GF-D8 (cell line): Measurements from ENCODE around the gene TXNDC8.
"Not testable (repeated sequence)": the region's sequence is repeated elsewhere in the genome, so short reads cannot be mapped to it uniquely, and the experiment has no call there.

ENCODE experiments used
- DNase-seq: peaks from one replicate; lab custom pipeline; 2025; lab: John Stamatoyannopoulos, UW

The TXNDC8 gene

GRCh38 chr9:110337727-110338126 is at the start of gene TXNDC8:
Gene TXNDC8 (minus strand): TSS chr9:110337863.
- DNase-seq = no peak

GRCh38 chr9:110383491-110383890 is 45.8 kb upstream of the TXNDC8 start:
- no peak for DNase-seq

DNA sequence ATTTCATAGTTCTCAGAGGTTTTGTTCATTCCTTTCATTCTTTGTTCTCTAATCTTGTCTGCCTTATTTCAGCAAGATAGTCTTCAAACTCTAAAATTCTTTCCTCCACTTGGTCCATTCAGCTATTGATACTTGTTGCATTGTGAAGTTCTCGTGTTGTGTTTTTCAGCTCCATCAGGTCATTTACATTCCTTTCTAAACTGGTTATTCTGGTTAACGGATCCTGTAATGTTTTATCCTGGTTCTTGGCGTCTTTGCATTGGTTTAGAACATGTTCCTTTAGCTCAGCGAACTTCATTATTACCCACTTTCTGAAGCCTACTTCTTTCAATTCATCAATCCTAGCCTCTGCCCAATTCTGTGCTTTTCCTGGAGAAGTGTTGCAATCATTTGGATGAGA is 45.1 kb upstream of the TXNDC8 start:
- no peak for DNase-seq

GRCh38 chr9:110371411-110372007 is 33.8 kb upstream of the TXNDC8 start:
- DNase-seq = no peak

- no peak for DNase-seq
Measured at GRCh38 chr9:110370315-110370714, 32.7 kb upstream of the TXNDC8 start.

DNA sequence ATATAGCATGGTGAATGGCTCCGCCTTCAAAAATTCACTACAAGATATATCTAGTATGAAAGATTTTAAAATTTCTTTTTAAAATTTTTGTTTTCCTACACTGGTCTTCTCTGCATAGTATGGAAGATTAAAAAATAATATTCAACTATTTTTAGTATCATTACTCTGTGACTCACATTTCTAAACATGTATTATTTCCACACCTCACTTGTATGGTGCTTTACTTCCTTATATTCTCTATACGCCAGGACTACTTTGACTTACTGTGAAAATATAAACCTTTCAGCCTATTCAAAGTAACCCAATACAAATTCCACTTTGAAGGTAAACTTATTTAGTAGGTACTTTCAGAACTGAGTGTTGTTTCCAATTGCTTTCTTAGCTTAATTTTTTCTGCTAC is 26.8 kb upstream of the TXNDC8 start:
- no peak for DNase-seq

DNA sequence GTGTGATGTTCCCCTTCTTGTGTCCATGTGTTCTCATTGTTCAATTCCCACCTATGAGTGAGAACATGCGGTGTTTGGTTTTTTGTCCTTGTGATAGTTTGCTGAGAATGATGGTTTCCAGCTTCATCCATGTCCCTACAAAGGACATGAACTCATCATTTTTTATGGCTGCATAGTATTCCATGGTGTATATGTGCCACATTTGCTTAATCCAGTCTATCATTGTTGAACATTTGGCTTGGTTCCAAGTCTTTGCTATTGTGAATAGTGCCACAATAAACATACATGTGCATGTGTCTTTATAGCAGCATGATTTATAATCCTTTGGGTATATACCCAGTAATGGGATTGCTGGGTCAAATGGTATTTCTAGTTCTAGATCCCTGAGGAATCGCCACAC is 21.3 kb upstream of the TXNDC8 start:
- not testable (repeated sequence) for DNase-seq

DNA sequence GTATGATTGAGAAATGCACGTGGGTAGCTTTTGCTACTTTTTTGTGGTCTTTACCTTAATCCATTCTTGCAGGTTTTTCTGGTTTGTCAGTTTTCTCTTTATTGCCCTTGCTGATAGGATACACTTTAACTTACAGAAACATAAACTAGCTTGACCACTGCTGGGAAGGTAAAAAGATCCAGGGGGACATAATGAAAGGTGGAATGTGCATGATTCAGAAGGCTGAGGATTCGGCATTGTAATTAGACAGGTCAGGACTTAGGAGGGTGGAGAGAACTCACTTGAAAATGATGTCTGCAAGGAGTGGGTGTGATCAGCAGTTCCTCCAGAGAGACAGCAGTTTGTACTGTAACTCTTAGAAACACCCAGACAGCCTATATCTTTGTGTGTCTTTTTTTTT is 19.8 kb upstream of the TXNDC8 start:
- DNase-seq = no peak

DNA sequence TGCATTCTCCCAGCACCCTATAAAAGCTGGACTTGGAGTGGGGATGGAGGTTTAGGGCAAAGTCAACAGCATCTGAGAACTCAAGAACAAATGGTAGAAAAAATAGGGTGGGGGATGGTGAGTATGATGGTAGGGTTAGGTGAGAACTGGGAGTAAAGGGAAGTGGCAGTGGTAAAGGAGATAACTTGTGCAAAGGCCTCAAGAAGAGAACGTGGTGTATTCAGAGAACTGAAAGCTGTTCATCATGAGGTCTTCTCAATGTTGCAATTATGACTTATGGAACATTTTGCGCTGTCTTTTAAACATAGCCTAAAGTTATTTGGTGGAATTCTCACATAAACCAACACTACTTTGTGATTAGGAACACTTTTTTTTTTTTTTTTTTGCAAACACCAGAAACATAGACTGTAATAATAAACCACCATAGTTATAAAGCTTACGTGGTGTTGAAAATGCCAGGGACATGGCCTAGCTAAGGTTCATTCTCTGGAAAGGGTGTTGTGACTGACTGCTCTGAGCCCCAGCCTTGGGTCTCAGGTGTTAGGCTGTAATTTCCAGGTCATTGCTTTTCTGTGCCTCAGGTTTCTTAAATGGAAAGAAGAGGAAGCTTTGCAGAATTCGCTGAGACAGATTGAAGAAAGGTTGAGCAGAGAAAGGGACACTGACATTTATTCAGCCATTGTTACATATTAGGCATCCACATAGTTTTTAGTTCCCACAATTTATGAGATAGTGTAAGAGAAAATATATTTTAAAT is 19.2 kb upstream of the TXNDC8 start:
- no peak for DNase-seq

- no peak for DNase-seq
Measured at GRCh38 chr9:110355911-110356310, 18.2 kb upstream of the TXNDC8 start.

GRCh38 chr9:110351009-110351467 is 13.4 kb upstream of the TXNDC8 start:
- no peak for DNase-seq

GRCh38 chr9:110346325-110346724 is 8.7 kb upstream of the TXNDC8 start:
- no peak for DNase-seq

- DNase-seq = no peak
Measured at GRCh38 chr9:110344821-110345220, 7.2 kb upstream of the TXNDC8 start.

DNA sequence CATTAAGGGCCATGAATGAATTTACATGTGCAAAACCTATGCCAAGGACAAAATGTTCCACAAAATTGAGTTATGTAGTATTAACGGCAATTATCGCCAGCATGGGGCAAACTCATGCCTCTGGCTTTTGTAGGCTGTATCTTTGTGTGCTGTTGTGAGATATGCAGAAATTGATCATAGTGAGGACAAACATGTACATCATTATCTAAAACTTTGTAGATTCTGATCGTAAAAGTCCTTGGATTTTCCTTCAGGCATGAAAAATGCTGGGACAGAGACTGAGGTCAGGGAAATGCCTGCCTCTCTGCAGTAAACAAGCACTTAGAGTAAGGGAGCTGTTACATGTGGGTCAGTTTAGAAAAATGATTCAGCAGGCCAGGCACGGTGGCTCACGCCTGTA is 5.9 kb upstream of the TXNDC8 start:
- no peak for DNase-seq

DNA sequence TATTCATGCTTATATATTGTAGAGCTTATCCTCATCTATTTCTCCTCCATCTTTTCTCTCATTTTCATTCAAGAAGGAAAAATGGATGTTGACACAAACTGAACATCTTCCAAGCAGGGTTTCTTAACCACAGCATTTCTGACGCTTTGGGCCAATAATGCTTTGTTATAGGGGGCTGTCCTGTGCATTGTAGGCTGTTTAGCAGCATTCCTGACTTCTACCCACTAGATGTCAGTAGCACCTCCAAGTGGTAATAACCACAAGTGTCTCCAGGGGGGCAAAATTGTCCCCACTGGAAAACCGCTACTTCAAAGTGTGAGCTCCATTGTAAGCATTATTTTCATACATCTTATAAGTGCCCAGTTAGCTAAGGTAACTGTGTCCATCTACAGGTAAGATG is 2.6 kb upstream of the TXNDC8 start:
- no peak for DNase-seq

DNA sequence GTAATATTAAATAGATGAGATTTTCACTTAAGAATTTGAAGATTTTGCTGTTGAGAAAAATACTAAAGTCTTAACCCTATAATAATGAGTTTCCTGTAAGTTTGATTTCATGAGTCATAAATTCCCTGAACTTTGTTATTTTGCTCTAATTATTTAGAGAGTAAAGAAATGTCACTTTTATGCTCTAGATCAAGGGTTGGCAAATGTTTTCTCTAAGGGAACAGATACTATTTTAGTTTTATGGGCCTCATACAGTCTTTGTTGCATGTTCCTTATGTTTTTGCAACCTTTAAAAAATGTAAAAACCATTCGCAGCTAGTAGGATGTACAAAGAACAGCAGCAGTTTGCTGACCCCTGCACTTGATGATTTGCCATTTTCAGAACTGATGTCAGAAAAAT is 480 bp upstream of the TXNDC8 start:
- DNase-seq = no peak

DNA sequence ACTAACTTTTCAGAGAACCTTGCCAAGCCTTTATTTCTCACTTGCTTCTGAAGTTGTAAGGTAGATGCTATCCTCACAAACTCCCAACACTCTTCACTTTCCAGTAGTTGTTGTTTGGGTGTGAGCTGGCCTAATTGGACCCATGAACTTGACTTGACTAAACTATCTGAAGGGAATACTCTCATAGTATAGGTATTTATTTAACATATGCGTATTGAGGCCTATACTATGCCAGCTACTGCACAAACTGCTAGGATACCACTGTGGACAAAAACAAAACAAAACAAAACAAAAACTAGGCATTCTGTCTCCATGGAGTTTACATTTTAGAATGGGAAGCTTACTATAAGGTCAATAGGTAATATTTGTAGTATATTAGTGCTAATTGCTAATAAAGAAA is 1.3 kb downstream of the TXNDC8 start:
- no peak for DNase-seq

- no peak for DNase-seq
Measured at GRCh38 chr9:110334871-110335270, 2.8 kb downstream of the TXNDC8 start.

- no peak for DNase-seq
Measured at GRCh38 chr9:110334183-110334582, 3.5 kb downstream of the TXNDC8 start.

GRCh38 chr9:110332766-110333165 is 4.9 kb downstream of the TXNDC8 start:
- DNase-seq = no peak

- DNase-seq = no peak
Measured at GRCh38 chr9:110330484-110331105, 7.1 kb downstream of the TXNDC8 start.

DNA sequence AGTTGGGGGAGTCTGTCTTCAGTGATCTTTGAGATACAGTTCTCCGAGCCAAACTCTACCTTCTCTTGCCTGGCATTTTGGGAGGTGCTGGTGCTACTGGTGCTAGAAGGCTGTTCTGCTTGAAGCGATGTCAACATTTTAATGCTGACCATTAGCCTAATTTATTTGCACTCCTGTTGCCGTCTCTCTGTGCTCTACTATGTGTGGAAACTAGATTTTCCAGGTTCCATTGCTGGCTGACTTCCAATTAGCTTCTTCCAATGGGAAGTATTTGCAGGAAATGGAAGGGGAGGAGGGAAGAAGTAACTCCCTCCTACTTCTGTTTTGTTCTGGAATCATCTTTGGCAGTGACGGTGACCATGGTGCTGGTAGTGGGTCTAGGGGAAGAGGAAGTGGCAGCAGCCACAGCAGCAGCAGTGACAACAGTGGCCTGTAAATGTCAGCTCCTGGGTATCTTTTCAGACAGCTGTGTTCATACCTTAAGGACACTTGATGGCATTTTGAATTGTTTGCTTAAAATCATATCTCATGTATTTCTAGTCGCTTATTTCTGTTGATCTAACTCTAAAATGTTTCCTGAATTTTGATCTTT is 7.9 kb downstream of the TXNDC8 start:
- DNase-seq = no peak

GRCh38 chr9:110328763-110329162 is 8.9 kb downstream of the TXNDC8 start:
- DNase-seq = no peak
